C4-2B (cell line): ENCODE data around the gene AUTS2.

Experiments used
- CTCF ChIP-seq: fragments of 450-650 bp; conservative IDR thresholded peaks from 2 replicates; pipeline ENCODE4 v1.5.1; 2017; ENCODE audit warnings: mild to moderate bottlenecking
- ZFX ChIP-seq: fragments of 450-650 bp; IDR thresholded peaks from 2 replicates; pipeline ENCODE4 v1.6.1; 2017

GRCh38 chr7:69843653-69844052 lies 245.4 kb downstream of the AUTS2 start:
- TF ChIP-seq ZFX (no peak), CTCF (no peak)
